Neural progenitor cell (in vitro differentiated cells): ENCODE results near the gene CUL5.

Source experiments
- CTCF ChIP-seq: fragments of 200-600 bp; sonication (generic); IDR thresholded peaks from 2 replicates; pipeline ENCODE4 v1.5.1; 2017; ENCODE audit warnings: antibody characterized with exemption, mild to moderate bottlenecking
- EZH2 ChIP-seq: fragments of 200-600 bp; sonication (generic); IDR thresholded peaks from 2 replicates; pipeline ENCODE4 v1.6.1; 2017; ENCODE audit warnings: antibody characterized with exemption, mild to moderate bottlenecking, moderate library complexity
- EZH2phosphoT487 ChIP-seq: fragments of 200-600 bp; sonication (generic); IDR thresholded peaks from 2 replicates; pipeline ENCODE4 v1.6.1; 2017; ENCODE audit warnings: antibody characterized with exemption

GRCh38 chr11:108037636-108038035, 28.9 kb downstream of the CUL5 start:
- TF ChIP-seq CTCF, result no peak
- TF ChIP-seq EZH2, result no peak
- TF ChIP-seq EZH2phosphoT487, result no peak
